NCI-H1436 treated with DMSO at 0.1 percent for 48 hours (cell line): ENCODE data around the gene NOTCH1.
"Not testable (repeated sequence)": the region's sequence is repeated elsewhere in the genome, so short reads cannot be mapped to it uniquely, and the experiment has no call there.

Source experiments
- DNase-seq: peaks from one replicate; lab custom pipeline; 2025; lab: John Stamatoyannopoulos, UW

NOTCH1 gene

DNA sequence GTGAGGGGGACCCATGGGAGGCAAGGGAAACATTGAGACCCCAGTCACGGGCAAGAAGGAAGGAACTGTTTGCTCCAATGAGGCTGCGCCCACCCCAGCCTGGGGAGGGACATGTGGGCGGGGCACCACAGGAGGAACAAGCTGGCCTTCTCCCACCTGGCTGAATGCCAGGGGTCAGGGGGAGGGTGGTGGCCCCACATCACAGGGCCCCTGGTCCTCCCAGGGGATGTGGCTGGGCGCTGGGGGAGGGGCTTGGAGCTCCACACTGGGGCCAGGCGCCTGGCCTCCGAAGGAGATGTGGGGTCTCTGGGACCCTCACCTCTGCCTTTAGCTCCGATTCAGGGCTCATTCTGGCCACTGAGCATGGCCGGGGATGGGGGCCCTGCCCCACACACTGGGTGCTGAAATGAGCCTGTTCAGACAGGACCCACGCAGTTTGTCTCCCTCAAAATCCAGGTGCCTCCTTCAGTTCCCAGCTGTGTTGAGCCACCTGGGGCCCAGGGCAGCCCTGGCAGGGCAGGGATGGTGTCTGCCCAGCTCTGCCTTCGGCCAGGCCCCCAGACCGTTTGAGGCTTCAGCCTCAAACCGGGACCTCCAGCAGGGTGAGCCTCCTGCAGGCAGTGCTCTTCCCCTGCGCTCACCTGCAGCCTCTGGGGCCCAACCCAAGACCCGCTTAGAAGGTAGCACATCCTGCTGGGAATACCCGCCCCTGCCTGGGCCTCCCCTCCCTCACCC lies 33.2 kb upstream of the NOTCH1 start:
- DNase-seq = no peak

DNA sequence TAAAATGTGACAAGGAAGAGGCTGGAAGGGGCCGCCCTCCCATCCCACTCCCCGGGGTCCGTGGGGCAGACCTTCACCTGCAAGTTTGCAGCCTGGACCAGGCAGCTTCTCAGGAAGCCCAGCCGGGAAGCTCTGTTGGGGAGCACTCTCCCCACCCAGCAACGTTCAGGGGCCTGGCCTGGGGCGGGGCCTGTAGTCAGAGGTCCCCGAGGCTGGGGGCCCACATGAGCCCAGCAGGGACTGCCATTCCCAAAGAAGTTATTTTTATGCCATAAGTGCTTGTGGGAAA lies 32.7 kb upstream of the NOTCH1 start:
- no peak for DNase-seq

DNA sequence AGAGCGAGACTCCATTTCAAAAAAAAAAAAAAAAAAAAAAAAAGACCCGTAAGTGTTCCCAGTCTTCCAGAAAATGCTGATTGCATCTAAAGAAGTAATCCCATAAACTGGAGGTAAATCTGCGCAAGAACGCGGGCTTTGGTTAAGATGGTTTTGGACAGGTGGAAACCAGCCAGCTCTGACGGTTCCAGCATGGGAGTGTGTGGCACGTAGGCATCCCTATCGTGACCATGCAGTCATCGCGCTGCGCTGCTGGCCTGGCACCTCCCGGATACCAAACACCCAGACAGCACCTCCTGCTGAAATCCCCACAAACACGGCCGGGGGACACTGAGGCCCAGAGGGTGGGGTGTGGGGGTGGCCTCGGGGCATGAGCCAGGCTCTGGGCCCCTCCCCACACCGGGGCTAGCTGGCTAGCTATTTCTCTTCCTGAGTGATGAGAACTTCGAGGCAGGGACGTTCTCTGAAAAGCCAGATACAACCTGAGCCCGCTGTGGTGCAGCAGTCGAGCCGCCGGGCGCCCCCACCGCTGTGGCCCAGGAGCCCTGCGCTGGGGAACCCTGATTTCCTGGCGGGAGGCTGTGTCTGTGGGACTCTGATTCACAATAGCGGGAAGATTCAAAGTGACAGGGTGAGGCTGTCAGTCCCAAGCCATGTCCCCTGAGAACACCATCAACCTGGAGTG lies 32.2 kb upstream of the NOTCH1 start:
- DNase-seq = no peak

DNA sequence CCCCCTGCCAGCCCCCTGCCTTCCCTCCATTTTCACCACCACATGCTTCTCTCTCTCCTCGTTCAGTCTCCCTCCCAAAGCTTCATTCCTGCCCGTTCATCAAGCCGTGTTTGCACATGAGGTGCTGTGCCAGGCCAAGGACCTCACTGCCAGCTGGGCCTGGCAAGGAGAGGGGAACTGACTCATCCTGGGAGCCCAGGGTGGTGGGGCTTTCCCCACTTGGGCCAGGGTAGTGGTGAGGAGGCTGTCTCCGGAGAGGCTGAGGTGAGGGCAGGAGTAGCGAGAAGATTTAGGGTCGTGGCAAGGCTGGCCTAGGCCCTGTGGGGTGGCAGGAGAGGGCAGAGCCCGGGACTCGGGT lies 30.4 kb upstream of the NOTCH1 start:
- no peak for DNase-seq

DNA sequence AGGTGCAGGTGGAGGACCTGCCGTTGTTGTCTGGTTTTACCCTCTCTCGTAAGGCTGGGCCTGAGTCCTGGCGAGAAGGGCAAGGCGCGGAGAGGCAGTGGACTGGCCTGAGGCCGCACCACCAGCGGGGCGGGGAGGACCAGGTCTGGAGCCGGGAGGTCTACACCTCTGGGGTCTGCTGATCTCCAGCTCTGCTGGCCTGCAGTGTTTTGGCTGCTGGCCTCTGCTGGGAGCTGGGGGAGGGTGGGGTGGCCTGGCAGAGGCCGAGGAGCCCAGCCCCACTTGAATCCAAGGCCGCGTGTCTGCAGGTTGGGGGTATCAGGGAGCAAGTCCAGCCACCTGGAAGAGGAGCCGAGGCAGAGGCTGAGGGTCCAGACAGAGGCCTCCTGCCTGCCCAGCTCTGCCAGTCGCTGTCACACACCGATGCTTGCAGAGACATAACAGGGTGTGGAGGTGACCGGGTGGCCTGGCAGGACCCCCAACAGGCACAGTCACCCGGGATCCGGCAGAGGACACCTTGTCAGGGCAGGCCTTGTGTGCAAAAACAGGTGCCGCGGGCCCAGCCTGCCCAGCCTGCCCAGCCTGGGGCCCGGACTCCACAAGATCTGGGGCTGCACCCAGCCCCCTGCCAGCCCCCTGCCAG lies 29.9 kb upstream of the NOTCH1 start:
- no peak for DNase-seq

DNA sequence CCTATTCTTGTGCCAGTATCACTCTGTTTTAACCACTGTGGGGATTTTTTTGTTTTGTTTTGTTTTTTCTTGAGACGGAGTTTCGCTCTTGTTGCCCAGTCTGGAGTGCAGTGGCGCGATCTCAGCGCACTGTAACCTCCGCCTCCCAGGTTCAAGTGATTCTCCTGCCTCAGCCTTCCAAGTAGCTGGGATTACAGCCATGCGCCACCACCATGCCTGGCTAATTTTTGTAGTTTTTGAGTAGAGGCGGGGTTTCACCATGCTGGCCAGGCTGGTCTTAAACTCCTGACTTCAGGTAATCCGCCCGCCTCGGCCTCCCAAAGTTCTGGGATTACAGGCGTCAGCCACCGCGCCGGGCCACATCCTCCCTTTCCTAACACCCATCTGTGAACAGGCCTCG lies 28.8 kb upstream of the NOTCH1 start:
- DNase-seq = not testable (repeated sequence)

DNA sequence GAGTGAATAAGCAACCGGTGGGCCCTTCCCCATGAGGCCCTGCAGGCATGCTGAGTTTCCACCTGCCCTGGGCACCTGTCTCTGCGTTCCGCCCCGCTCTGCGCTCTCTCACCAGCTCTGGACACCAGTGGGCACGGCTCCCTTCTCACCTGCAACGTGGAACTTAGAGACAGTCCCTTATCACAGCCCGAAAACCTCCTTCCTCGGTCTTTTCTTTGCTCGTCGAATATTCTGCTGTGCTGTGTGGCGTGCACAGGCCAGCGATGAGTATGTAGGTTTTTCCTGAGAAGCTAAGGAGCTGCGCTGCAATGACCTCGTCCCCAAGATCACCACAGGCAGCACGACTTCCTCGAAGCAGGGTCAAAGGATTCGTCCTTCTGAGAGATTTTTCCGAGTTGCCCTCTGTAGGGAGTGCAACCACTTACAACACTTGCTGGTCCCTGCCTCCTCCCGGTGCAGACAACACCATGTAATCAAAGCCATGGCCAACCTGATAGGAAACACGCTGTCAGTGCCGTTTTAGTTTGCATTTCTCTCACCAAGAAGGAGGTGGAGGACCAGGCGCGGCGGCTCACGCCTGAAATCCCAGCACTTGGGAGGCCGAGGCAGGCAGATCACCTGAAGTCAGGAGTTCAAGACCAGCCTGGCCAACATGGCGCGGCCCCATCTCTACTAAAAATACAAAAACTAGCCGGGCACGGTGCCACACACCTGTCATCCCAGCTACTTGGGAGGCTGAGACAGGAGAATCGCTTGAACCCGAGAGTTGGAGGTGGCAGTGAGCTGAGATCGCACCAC lies 27.2 kb upstream of the NOTCH1 start:
- DNase-seq = no peak

DNA sequence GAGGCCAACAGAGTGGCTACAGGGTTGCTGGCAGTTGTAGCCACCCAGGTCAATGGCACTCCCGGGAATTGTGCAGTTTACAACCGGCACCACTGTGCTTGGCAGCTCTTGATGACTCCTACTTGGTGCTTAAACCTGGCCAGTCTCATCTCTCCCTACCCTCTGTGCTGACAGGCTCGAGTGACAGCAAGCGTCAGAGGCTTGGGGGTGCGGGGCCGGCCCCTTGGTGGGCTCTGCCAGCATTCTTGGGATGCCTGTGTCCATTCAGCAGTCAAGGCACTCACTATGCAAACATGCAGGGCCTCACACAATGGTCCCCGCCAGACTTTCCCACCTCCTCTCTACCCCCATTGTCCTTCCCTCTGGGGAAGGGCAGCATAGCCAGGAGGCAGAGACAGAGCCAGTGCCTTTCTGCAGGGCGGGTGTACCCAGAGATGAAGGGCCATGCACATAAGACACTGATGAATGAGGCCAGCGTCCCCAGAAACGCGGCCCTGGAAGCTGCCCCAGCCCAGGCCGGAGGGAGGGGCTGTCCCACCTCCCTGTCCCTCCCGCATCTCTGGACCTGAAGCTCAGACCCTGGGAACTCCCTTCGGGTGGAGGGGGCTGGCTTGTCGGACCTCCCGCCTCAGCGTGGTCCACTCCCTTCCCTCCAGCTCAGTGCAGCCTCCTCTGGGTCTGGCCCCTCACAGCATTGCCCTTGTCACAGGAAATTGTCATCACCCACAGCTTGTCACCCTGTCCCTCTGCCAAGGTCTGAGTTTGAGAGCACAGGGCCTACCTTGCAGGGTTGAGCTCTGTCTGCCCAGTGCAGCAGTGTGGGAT lies 26.4 kb upstream of the NOTCH1 start:
- no peak for DNase-seq

DNA sequence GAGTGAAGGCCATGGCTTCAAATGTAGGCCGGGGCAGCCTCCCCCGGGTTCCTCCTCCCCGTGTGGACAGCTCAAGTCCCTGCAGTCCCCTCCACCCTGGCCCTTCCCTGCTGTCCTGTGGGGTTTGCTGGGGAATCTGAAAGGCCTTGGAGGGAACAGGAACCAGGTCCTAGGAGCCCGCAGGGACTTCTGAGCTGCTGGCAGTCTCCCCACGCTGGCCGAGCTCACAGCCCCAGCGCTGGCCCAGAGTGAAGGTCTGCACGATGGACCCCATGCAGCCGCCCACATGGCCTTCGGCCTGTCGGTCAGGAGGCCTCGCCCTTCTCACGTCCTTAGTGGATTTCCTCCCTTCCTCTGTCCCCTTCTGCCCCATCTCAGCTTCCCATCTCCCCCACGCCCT lies 25.7 kb upstream of the NOTCH1 start:
- DNase-seq = no peak

DNA sequence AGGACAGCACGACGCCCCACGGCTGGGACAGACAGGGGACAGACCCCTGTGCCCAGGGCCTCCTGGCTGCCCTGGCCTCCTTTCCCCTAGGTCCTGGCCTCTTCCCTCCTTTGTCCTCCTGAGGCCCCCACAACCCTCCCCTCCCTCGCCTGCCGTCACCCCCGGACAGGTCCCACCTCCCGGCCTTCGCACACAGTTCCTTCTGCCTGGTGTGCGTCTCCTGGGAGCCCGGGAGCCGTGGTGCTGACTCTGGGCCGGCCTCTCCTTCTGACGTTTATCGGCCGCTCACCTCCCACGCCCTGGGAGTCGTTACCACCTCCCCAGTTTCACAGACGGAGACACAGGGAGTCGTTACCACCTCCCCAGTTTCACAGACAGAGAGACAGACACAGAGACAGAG lies 25.1 kb upstream of the NOTCH1 start:
- DNase-seq = no peak

DNA sequence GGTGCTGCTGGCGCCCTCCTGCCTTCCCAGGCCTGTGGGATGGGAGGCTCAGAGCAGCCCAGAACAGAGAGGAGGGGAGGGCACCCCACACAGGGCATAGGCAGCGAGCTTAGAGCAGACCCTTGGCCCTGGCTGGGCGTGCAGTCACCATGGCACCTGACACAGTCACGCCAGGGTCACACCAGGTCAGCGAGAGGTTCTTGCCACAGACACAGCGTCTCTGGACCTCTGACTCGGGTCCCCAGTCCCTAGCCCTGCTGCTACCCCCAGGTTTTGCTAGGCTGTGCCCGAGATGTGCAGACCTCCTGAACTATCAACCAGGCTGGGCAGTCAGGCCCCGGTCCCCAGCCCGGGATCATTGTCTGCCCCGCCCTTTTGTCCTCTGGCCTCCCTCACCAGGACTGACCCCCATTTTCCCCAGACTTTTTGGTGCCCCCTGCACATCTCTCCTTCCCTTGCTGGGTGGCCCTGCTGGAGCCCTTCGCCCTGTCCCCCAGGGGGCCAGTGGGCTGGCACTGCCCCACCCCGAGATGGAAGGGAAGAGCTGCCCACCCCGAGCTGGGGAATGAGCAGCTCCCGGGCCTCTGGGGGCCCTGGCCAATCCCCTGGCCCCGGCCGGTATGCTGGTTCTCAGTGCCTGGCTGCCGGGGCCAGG lies 24.5 kb upstream of the NOTCH1 start:
- no peak for DNase-seq

DNA sequence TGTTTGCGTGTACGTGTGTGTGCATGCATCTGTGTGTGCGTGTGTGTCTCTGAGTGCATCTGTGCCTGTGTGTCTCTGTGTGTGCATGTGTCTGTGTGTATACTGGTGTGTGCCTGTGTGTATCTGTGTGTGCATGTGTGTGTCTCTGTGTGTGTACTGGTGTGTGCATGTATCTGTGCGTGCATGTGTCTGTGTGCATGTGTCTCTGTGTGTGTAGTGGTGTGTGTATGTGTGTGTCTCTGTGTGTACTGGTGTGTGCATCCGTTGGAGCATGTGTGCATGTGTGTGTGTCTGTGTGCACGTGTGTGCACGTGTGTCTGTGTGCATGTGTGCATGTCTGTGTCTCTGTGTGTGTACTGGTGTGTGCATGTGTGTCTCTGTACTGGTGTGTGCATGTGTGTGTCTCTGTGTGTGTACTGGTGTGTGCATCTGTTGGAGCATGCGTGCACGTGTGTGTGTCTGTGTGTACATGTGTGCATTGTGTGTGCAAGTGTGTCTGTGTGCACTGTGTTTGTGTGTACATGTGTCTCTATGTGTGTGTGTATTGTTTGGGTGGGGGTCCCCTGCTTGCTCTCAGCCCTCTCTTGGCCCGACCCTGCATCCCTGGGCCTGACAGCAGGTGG lies 23.8 kb upstream of the NOTCH1 start:
- DNase-seq = no peak

DNA sequence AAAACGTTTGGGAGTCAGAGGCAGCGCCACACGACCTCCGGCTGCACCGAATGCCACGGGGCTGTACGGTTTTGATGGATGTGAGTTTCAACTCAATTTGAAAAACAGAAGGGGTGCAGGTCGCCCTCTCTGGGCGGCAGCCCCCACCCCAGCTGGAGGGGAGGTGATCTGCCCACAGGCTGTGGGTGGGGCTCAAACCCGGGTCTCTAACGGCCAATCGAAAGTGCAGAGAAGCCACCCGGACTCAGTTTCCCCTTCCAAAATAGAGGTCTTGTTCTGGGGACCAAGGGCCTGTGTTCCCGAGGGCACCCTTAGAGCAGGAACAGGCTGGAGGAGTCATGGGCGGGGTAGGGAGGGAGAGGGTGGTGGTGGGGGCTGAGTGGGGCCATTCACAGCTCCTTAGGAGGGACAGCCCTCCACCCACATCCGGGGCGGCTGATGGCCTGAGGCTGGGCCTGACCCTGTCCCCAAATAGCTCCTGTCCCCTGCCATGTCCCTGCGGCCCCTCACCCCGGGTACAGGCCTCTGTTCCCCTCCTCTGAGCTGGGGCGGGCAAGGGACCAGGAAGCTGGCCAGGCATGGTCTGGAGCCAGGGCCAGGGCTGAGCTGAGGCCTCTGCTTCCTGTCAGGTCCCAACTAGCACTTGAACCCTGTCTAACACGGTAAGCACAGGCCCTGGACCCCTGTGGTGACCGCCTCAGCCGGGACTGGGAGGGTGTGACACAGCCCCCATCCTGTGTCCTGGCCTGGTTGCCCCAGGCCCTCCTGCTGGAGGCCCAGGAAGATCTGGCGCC lies 22.6 kb upstream of the NOTCH1 start:
- no peak for DNase-seq

DNA sequence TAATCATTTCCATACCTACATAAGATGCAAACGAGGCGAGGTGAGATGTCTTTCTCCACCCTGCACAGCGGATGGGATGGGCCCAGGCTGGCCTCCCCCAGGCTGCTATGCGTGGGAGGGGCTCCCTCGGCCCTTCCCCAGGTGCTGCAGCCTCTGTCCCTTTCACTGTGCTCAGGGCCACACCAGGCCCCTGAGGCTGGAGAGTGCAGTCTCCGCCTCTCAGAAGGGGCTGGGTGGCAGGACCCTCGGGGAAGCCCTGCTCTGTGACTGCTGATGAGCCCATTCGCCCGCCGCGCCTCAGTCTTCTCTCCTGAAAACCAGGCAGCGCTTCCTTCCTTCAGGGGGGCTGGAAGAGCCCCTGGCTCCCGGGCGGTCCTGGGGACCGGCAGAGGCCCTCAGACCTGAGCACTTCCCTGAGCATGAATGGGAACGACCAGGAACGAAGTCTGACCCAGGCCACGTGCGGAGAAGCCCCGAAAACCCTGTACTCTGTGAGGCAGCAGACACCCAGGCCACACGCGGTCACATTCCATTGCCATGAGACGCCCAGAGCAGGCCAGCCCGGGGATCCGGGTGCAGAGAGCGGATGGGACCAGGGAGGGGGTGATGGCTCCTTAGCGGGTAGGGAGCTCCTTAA lies 21.9 kb upstream of the NOTCH1 start:
- no peak for DNase-seq

DNA sequence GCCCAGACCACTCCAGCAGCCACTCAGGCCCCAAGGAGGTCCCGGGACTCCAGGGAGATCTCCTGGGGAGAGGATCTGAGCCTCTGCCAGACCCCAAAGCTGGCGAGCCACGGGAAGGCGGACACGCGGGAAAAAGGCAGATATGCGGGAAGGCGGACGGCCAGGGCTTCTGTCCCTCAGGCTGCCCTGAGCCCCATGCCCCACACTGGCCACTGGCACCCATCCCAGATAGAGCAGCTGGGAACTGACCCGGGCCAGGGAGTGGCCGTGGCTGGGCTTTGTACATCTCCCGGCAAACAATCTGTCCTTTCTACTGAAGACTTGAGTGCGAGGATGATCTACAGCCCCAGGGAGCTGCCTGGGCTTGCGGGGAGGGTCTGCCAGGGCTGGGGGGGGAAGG lies 21.1 kb upstream of the NOTCH1 start:
- DNase-seq = no peak

DNA sequence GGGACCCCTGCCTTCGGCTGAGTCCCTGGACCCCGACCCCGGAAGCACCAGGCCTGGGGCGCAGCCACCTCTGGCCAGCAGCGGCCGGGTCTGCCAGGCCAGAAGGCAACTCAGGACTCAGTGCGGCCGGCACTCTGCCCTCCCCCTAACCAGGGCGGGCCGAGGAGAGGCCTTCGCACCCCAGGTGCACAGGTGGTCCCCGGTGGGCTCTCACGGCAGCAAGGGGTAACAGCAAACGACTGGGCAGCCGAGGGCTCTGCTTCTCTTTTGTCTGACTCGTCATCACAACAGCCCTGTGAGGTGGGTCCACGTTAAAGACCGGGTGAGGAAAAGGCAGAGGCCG lies 20.7 kb upstream of the NOTCH1 start:
- DNase-seq = no peak

DNA sequence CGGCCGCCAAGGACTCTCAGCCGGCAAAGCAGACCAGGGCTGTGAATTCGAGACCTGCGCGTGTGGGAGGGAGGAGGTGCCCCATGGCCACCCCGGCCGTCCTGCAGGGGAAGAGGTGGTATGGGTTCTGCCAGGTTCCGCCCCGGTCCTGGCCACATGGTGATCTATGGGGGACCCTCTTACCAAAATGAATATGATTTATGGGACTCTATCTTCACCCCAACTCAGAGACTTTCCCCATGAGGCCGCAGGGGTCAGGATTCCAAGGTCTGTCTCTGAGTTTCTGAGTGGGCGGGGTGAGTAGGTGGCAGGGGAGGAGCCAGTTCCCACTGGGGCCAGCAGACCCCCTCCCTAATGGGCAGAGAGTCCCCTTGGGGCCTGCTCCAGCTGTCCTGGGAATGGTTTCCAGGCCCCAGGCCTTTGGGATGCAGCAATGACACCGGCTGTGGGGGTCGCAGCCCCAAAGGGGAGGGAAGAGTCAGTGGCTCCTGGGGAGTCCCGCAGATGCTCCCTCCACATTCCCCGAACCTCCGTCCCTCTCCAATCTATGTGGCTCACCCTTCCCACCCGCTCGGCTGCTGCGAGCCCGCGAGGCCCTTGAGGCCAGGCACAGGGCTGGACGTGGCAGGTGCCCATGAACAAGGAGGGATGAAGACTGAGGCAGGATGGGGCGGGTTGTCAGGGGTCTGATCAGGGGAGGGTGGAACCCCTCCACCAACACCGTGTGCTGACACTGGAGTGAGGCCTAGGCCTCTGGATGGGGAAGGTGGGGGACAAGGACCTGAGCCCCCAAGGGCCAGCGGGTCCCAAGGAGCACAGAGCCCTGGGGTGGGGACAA lies 20.1 kb upstream of the NOTCH1 start:
- DNase-seq = no peak

DNA sequence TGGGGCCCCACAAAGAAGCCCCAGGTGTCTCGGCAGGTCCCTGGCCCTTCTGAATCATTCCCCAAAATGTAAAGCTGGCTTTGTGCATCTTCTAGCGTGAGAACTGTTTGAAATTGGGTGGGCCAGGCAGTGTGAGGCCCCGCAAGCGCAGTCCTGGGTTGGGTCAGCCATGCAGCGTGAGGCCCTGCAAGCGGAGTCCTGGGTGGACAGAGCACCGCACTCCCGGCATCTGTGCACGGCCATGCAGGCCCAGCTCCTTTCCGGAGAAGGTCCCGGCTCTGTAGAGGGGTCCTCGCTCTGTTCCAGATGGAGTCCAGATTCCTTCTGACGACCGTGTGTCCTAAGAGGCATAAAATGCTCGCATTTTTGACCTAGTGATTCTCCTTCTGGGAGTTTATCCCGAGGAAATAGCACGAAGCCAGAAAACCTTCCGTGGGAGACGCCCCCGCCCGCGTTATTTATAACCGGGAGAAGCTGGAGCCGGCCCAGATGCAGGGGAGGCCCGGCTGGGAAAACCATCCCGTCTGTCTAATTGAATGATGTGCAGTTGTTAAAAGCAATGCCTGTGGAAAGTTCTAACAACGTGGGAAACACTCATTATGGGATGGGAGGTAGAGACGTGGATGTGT lies 19.4 kb upstream of the NOTCH1 start:
- DNase-seq = no peak
